NCI-H524 treated with DMSO at 0.1 percent for 48 hours (cell line): ENCODE data around the gene C10orf90.

Experiments used
- DNase-seq: peaks from one replicate; lab custom pipeline; 2025; lab: John Stamatoyannopoulos, UW

Gene C10orf90

GRCh38 chr10:126459878-126460481 lies 210.5 kb downstream of the C10orf90 start:
- no peak for DNase-seq

DNA sequence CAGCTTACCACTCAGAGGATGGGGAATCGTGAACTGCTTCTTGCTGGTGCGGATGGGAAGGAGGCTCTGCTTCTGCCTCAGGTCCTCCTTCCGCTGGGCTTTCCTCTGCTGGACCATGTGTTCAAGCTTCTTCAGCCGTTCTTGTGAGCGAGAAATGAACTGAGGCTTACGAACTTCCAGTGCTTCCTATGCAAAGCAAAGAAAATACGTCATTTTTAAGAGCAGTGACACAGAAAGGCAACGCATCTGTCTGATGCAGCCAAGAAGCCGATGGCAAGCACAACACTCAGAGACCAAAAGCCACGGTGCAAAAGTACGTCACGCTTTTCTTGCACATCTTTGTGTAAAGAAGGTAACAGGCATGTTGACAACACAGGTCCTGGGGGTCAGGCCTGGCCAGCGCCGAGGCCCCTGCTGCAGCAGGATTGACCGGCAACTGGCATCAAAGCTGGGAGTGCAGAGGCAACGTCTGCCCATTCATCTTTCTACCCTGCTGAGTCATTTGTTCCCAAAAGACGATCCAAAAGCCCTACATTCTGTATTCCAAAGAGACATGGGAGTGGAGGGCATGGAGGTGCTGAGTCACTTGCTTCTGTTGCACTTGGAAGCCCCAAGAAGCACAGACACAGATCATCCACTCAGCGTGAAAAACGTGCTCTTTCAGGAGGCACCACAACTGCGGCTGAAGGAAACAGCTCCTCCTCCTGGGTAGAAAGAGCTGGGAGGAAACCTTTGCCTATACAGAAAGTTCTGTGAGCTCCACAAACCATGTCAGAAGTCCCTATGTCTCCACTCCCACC lies 211.3 kb downstream of the C10orf90 start:
- DNase-seq: no peak

- no peak for DNase-seq
These were observed 212.0 kb downstream of the C10orf90 start for GRCh38 chr10:126458466-126458865.

GRCh38 chr10:126456632-126457031 lies 213.9 kb downstream of the C10orf90 start:
- no peak for DNase-seq

DNA sequence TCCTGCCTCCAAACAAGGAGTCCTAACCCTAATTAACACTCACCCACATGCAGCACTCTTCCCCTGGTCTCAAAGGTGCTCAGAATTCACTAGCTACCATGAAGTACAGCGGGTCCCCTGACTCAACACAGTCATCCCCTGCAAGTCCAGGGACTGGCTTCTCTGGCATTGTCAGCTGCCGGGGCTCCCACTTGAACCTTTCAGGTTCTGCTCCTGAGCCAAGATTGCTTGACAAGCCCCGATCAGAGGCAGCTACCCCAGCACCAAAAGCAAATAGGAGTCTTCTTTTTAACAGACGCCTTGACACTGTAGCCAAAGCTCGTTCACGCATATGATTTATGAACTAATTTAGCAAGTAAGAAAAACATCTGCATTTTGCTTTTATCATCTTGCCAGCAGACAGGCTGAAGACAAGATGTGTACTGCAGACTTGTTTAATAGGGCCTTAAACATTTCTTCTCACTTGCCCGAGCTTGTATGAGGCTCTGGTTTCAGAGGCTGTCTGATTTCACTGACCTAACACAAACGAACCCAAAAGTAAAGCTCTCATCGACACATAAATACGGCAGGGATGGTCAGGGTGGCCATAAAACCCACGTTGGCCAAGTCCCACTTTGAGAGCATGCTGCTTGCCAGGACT lies 214.6 kb downstream of the C10orf90 start:
- no peak for DNase-seq

DNA sequence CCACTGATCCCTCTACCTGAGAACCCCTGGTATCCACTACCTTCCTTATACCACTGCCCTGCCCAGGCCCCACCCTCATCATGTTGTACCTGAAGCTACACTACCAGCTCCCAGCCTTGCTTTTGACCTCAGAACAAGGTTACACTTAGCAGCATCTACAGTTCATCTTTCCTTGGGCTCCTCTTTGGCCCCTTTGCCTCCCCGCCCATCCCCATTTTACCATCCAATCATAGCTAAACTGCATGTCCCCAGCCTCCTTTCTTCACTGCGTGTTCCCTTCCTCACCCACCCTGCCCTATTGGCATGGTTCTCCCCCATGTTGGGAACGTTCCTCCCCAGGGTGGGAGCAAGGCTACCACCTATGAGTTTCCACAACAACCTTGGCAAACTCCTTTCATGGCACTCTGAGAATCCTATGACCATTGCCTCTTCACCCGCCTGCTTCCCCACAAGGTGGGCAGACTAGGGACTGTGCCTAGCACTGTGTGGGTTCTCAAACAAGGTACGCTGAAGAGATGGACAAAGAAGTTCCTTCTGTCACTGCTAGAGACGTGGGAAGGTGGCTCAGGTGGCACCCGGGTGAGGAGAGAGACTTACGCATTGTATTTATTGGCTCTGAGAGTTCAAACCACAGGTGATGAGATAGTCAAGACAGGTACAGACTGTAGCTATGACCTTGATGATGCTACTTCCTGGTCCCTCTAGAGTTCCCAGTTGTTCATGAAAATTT lies 215.3 kb downstream of the C10orf90 start:
- no peak for DNase-seq

DNA sequence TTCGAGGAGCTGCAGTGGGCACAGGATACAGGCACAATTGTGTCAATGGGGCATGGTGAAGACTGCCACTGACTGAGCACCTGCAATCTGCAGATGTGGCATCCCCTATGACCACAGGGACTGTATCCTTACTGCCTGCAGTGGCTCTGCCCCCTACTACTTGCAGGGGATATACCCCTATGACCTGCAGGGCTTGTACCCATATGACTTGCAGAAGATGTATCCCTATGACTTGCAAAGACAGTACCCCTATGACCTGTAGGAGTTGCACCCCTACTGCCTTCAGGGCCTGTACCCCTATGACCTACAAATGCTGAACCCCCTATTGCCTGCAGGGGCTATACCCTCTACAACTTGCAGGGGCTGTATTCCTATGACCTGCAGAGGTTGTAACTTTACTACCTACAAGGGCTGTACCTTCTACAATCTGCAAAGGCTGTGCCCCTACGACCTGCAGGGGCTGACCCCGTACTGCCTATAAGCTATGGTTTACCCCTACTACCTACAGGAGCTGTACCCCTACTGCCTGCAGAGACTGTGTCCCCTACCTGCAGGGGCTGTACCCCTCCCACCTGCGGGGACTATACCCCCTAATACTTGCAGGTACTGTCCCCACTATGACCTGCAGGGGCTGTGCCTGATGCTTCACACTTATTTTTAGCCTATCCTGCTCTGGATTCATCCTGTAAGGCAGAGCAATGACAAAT lies 216.3 kb downstream of the C10orf90 start:
- DNase-seq: no peak

DNA sequence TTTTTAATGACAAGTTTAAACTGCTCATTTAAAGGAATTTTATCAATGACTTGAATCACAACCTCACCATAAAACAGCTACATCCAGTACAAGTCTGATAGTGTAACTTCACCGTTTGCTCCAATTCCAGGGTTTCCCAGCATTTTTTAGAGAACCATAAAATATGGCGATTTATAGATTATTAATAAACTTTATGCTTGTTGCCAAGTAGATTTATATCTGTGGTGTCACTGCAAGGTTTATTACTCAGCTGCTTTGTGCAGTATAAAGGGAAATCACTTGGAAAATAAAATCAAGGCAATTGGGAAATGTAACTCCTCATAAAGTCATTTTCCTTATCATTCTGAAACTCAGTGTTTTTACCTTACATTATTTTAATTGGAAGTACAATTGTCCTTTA lies 218.2 kb downstream of the C10orf90 start:
- no peak for DNase-seq

GRCh38 chr10:126448091-126448490 lies 222.4 kb downstream of the C10orf90 start:
- no peak for DNase-seq

DNA sequence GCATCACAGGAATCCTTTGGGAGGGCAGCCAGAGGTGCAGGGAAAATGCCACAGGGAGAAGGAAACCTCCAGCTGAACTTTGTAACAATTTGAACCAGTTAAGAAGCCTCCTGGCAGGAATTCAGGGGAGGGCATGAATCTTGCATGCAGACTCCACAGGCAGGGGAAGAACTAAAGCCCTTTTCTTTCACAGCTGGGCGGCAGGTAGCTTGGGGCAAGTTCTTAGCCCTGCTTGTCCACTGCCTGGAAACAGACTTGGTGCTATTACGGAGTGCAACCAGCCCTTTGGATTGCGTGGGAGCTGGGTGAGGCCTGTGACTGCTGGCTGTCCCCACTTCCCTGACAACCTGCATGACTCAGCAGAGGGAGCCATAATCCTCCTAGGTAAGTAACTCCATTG lies 230.6 kb downstream of the C10orf90 start:
- DNase-seq: no peak

DNA sequence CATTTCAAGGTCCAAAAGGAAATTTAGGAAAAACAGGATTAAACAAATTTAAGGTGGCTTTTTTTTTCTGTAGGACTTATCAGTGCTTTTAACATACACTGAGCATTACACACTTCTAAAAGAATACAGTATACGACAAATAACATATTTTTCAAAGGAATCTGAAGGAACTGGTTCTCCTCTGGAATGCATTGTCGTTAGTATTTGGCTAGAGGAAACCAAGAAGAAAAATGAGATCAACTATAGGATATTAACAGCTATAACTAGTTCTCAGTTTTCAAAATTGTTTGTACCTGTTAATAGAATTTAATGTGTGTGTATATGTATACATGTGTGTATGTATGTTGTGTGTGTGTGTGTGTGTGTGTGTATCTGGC lies 232.1 kb downstream of the C10orf90 start:
- no peak for DNase-seq

GRCh38 chr10:126437635-126438406 lies 232.7 kb downstream of the C10orf90 start:
- no peak for DNase-seq

- DNase-seq: no peak
These were observed 236.3 kb downstream of the C10orf90 start for GRCh38 chr10:126434235-126434634.

GRCh38 chr10:126433351-126433750 lies 237.1 kb downstream of the C10orf90 start:
- DNase-seq: no peak

- DNase-seq: no peak
These were observed 238.0 kb downstream of the C10orf90 start for GRCh38 chr10:126432507-126432906.

- no peak for DNase-seq
These were observed 238.7 kb downstream of the C10orf90 start for GRCh38 chr10:126431816-126432215.

DNA sequence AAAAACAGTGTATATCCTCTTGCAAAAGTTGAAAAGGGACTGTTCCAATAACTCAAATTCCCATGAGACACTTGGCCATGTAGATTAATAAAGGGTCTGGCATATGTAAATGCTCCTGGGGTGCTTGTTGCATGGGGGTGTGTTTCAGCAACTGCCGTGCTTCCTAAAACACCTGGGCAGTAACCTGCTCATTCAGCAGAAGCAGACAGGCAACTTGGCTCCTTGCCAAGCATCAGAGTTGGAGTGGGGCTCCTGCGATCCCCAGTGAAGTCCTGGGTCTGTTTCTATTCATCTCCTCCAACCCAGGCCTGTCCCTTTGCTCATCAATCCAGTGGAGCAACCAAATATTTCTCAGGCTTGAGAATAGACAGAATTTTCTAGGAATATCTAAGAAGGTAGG lies 240.0 kb downstream of the C10orf90 start:
- no peak for DNase-seq

DNA sequence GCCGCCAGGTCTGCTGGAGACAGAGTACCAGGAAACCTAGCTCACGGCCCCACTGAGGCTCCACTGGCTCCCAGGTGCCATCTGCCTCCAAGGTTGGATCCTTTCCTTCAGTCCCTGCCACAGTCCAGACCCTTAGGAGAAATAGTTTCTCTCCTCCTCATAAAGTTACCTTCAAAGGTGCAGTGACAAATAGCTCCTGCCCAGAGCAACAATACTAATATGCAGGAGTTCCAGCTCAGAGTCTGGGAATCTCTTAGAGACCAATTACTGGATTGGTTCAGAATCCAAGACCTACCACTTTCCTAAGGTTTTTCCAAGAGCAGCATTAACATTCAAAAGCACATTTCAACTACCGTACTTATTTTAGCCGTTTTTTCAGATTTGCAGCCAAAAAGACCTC lies 241.2 kb downstream of the C10orf90 start:
- DNase-seq: no peak

- no peak for DNase-seq
These were observed 244.9 kb downstream of the C10orf90 start for GRCh38 chr10:126425489-126426065.

- DNase-seq: no peak
These were observed 245.5 kb downstream of the C10orf90 start for GRCh38 chr10:126425032-126425431.
